COLO668 (cell line): ENCODE results near the gene XXYLT1.

Experiments
- DNase-seq: peaks from one replicate; lab custom pipeline; 2025; ENCODE audit not compliant: unreplicated experiment; lab: John Stamatoyannopoulos, UW

Gene XXYLT1

GRCh38 chr3:195036574-195036973 lies 234.4 kb downstream of the XXYLT1 start:
- no peak for DNase-seq

- DNase-seq = no peak
These were observed 234.8 kb downstream of the XXYLT1 start for GRCh38 chr3:195036203-195036505.

GRCh38 chr3:195035345-195036202 lies 235.4 kb downstream of the XXYLT1 start:
- no peak for DNase-seq

- no peak for DNase-seq
These were observed 236.4 kb downstream of the XXYLT1 start for GRCh38 chr3:195034541-195034940.

- DNase-seq = no peak
These were observed 236.9 kb downstream of the XXYLT1 start for GRCh38 chr3:195034101-195034500.

- peak; percentile 23 for DNase-seq
These were observed 237.3 kb downstream of the XXYLT1 start for GRCh38 chr3:195033531-195034091.

GRCh38 chr3:195032955-195033354 lies 238.0 kb downstream of the XXYLT1 start:
- DNase-seq = peak; percentile 46

GRCh38 chr3:195032106-195032759 lies 238.7 kb downstream of the XXYLT1 start:
- DNase-seq = peak; percentile 77

GRCh38 chr3:195031574-195032003 lies 239.4 kb downstream of the XXYLT1 start:
- peak; percentile 27 for DNase-seq

- peak; percentile 51 for DNase-seq
These were observed 240.1 kb downstream of the XXYLT1 start for GRCh38 chr3:195030791-195031321.

GRCh38 chr3:195028877-195029606 lies 241.9 kb downstream of the XXYLT1 start:
- DNase-seq = no peak

GRCh38 chr3:195025884-195026200 lies 245.1 kb downstream of the XXYLT1 start:
- DNase-seq = no peak

- DNase-seq = no peak
These were observed 245.7 kb downstream of the XXYLT1 start for GRCh38 chr3:195025056-195025883.

GRCh38 chr3:195023989-195024388 lies 247.0 kb downstream of the XXYLT1 start:
- no peak for DNase-seq

GRCh38 chr3:195023576-195023975 lies 247.4 kb downstream of the XXYLT1 start:
- DNase-seq = no peak

- no peak for DNase-seq
These were observed 249.3 kb downstream of the XXYLT1 start for GRCh38 chr3:195021692-195022091.

GRCh38 chr3:195020921-195021320 lies 250.0 kb downstream of the XXYLT1 start:
- no peak for DNase-seq

- no peak for DNase-seq
These were observed 250.8 kb downstream of the XXYLT1 start for GRCh38 chr3:195020185-195020584.

GRCh38 chr3:195019335-195019734 lies 251.6 kb downstream of the XXYLT1 start:
- DNase-seq = no peak
